NCI-H82 treated with DMSO at 0.1 percent for 48 hours (cell line): Measurements from ENCODE around the gene ABCC11.
"Not testable (repeated sequence)": the region's sequence is repeated elsewhere in the genome, so short reads cannot be mapped to it uniquely, and the experiment has no call there.

Experiments
- DNase-seq: peaks from one replicate; lab custom pipeline; 2025; ENCODE audit not compliant: unreplicated experiment; lab: John Stamatoyannopoulos, UW

Gene ABCC11

DNA sequence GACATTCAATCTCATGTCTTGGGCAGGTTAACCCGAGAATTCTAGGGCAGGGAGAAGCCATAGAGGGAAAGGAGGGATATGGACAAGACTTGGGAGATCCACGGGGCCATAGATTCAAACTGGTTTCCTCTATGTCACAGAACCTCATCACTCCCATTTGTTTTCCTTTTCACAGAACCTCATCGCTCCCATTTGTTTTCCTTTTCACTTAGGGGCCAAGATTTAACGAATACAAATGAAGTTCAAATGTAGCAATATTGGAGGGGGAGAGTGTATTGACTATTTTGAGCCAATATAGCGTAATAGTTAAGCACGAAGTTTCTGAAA lies 42.6 kb downstream of the ABCC11 start:
- no peak for DNase-seq

GRCh38 chr16:48203974-48204824 lies 43.1 kb downstream of the ABCC11 start:
- DNase-seq: no peak

DNA sequence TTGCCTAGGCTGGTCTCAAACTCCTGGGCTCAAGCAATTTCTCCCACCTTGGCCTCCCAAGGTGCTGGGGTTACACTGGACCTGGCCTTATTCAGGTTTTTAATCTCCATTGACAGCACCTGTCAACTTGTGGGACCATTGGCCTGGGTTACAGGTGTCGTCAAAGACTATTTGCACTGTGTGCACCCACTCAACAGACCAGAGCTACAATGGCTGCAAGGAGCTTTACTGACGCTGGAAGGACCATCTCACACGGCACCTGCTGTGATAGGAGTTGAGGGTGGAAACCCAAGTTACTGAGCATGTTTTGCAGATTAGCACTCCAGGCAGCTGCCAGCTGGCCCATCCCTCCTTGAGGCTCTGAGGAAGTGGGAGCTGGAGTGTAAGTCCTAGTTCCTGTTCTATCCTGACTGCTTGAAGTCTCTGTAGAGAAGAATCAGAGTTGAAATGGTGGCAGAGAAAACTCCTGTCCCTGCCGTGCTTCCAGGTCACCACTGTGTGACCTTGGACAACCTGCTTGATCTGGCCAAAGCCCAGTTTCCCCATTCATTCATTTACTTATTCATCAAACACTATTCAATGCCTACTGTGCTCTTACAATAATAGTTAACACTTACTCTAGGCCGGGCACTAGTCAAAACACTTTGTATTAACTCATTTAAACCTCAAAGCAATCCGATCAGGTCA lies 45.7 kb downstream of the ABCC11 start:
- no peak for DNase-seq

DNA sequence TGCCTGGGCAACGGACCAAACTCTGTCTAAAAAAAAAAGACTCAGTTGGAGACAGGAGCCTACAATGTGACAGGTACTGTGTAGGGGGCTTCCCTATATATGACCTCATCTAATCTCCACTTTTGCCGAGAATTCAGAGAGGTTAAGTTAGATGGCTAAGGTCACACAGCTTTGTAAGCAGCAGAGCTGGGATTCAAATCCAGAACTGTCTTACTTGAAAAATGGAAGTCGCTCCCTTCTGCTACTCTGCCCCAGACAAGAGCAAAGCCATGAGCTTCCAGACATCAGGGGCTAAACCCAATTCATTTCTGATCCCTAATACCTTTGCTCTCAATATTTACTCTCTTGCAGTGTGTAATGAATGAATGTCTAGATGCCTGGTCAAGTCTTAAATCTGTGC lies 50.0 kb downstream of the ABCC11 start:
- peak; percentile 61 for DNase-seq

DNA sequence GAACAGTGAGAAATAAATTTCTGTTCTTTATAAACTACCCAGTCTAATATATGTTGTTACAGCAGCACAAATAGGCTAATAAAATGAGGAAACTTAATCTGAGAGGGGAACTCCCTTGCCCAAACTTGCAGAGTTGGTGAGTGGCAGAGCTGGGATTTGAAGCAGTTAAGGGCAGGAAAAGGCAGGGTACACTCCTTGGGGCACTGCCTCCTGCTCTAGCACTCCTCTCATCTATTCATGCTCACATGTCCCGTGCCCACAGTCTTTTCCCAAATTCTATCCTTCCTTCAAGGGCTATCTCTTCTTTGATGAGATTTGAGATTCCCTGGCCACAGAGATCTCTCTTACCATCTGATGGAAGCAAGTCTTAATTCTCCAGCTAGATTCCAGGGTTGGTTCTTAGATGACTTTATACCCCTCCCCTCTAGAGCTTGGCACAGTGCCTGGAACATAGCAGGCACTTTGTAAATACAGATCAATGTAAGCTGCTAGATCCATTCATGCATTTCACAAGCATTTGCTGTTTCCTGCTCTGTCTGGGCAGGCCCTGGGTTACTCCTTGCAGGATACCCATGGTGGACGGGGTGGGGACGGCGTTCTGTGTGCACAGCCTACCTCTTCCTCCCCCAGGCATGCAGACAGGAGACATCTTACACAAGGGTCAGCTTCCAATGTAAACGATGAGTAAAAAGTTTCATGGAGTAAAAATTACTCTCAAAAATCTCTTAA lies 52.3 kb downstream of the ABCC11 start:
- peak; percentile 49 for DNase-seq

DNA sequence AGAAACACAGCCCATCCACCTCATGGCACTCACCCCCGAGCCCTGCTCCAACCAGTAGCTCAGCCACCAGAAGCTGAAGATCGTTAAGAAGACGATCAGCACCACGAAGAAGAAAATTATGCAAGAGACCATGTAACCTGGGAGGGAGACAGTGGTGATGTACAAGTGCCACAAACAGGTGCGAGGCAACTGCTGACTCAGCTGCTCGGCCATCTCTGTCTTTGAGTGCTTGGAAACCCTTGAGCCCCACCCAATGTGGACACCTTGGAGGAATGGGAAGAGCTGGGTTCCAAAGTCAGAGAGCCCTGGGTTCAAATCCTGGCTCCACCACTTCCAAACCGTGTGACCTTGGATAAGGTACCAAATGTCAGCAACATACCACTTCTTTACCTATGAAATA lies 53.5 kb downstream of the ABCC11 start:
- no peak for DNase-seq

- no peak for DNase-seq
These were observed 58.8 kb downstream of the ABCC11 start for GRCh38 chr16:48188449-48189102.

- no peak for DNase-seq
These were observed 59.6 kb downstream of the ABCC11 start for GRCh38 chr16:48187779-48188178.

DNA sequence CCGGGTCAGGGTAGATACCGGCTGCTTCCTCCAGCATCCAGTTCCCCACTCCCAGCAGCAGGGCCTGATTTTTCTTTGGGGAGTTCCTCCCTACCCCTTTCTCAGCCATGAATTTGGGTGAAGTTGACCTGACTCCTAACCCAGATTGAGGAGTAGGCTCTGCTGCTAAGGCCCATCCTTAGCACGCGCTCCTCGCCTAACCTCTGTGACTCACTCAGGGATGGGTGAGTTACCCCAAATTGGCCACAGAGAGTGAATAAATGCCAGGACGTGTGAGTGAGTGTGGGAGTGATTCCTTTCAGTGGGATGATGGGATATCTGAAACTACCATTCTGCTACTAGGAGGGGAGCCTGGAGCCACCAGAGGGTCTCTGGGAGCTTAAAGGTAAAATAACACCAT lies 62.7 kb downstream of the ABCC11 start:
- no peak for DNase-seq

- DNase-seq: peak; percentile 70
These were observed 64.3 kb downstream of the ABCC11 start for GRCh38 chr16:48182979-48183537.

DNA sequence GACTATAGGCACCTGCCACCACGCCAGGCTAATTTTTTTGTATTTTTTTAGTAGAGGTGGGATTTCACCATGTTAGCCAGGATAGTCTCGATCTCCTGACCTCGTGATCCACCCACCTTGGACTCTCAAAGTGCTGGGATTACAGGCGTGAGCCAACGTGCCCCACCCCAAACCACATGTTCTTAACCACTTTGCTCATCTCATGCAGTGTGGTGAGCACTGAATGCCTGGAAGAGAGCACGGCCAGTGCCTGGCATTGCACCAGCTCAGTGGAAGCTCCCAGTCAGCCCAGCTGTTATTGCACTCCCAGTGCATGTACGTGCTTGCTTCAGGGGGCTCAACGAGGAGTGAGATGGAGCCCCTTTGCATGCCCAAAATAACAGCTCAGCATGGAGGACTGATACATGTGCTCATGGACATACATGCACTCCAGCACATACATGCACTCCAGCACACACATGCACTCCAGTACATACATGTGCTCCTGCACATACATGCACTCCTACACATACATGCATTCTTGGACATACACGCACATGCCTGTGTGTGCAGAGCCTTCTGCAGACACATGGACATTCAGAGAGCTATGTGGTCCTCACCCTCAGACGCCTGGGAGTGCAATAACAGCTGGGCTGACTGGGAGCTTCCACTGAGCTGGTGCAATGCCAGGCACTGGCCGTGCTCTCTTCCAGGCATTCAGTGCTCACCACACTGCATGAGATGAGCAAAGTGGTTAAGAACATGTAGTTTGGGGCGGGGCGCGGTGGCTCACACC lies 65.4 kb downstream of the ABCC11 start:
- not testable (repeated sequence) for DNase-seq

DNA sequence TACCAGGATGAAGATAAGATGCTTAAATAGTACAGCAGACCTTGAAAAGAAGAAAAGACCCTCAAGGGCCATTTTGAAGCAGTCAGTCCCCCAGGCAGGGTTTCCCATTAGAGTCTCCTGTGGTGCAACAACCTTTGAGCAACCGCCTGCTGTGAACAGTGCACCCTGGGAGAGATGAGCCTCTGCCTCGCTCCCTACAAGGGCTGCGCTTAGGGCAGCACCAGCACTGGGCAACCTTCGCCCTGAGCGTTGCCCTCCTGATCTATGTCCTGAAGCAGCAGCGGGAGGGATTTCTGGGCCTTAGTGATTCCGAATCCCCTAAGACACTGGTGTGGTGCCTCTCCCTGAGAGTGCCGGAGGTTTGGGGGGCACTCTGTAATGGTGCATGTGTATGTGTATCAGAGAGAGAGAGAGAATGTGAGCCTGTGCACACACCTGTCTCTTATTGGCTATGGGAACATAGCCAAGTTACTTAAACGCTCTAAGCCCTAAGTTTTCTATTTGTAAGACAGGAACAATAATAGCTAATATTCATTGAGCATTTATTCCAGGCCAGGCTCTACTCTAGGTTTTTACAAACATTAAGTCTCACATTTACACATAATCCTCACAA lies 66.4 kb downstream of the ABCC11 start:
- DNase-seq: no peak

- DNase-seq: no peak
These were observed 70.5 kb downstream of the ABCC11 start for GRCh38 chr16:48176635-48177408.

DNA sequence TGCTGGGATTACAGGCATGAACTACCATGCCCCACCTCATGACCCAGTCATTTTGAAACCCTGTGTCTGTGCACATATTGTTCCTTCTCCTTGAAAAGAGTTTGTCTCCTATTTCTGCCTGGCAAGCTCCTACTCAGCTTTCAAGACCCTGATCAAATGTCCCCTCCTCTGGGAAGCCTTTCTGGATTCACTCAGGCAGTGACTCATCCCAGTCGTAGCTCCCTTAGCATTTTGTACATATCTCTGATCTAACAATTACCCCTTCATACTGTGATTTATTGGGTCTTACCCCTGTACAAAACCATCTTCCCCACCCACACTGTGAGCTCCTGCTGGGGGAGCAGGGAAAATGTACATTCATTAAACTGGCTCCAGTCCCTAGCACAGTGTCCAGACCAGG lies 73.5 kb downstream of the ABCC11 start:
- DNase-seq: no peak

DNA sequence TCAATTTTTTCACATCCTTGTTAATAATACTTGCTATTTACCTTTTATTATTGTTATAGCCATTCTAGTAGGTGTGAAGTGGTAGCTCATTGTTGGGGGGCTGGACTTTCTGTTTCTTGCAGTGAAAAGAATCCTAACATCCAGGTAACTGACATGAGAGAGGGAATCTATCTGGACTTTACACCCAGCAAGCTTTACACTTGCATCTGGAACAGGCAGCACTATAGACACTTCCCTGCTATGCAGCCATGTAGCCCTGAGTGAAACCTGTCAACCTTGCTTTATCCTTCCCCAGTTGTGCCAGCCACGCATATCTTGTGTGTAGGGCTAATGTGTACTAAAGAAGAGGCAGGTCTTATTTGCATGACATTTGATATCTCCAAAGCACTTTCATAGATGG lies 74.7 kb downstream of the ABCC11 start:
- no peak for DNase-seq

GRCh38 chr16:48169896-48170295 lies 77.4 kb downstream of the ABCC11 start:
- DNase-seq: no peak

GRCh38 chr16:48168075-48168474 lies 79.3 kb downstream of the ABCC11 start:
- no peak for DNase-seq

DNA sequence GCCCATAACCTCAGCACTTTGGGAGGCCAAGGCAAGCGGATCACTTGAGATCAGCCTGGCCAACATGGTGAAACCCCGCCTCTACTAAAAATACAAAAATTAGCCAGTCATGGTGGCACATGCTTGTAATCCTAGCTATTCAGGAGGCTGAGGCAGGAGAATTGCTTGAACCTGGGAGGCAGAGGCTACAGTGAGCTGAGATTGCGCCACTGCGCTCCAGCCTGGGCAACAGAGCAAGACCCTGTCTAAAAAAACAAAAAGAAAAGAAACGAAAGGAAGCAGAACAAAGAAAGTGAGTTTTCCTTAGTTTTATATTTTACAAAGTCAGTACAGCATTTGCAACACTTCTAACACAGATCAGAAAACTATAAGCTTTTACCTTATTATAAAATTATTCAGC lies 80.7 kb downstream of the ABCC11 start:
- not testable (repeated sequence) for DNase-seq

DNA sequence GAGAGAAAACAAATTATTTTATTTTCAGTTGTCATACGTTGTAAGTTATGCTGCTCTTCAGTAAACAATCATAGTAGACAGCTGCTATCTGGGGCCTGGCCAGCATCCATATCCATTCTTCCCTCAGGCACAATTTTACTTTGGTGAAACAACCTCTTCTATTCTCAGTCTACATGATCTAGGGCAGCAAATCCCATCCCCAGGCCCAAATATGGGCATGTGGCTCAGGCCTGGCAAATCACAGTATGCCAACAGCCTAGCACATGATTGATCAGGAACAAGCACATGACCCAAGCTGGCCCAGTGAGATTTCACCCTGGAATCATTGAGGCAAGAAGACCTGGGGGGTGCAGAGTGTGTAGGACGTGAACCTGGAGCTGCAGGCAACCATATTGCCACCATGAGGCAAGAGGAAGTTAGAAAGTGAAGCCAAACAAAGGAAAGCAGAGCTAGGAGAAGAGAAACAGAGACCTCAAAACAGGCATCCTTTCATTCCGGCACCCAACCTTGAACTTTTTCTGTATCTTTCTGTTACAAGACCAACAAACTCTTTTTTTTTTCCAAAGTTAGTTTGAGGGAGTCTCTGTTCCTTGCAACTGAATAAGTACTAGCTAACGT lies 81.3 kb downstream of the ABCC11 start:
- no peak for DNase-seq
